Neuronal stem cell (in vitro differentiated cells): ENCODE measurements around the gene ANKRD13A.

Experiments
- DNase-seq: peaks from one replicate; pipeline ENCODE4 v3.0.0-alpha.2; 2013; ENCODE audit warnings: low spot score
- H2AFZ ChIP-seq: one replicate; pipeline ENCODE4 v1.6.1; 2013; ENCODE audit warnings: mild to moderate bottlenecking, low read length, inconsistent platforms
- H2AK5ac ChIP-seq: 2 replicates; pipeline ENCODE4 v1.6.1; 2013; ENCODE audit warnings: low read depth, mild to moderate bottlenecking, inconsistent platforms, low read length, moderate library complexity, mixed read lengths
- H2BK120ac ChIP-seq: 2 replicates; pipeline ENCODE4 v1.6.1; 2013; ENCODE audit warnings: low read depth, mild to moderate bottlenecking, inconsistent platforms, low read length, moderate library complexity, mixed read lengths
- H2BK12ac ChIP-seq: one replicate; pipeline ENCODE4 v1.6.1; 2013; ENCODE audit warnings: low read length, inconsistent platforms
- H2BK15ac ChIP-seq: 2 replicates; pipeline ENCODE4 v1.6.1; 2013; ENCODE audit warnings: mild to moderate bottlenecking, low read length, inconsistent platforms, mixed read lengths
- H2BK5ac ChIP-seq: one replicate; pipeline ENCODE4 v1.6.1; 2013; ENCODE audit warnings: inconsistent platforms, mild to moderate bottlenecking, low read length, moderate library complexity
- H3K14ac ChIP-seq: one replicate; pipeline ENCODE4 v1.6.1; 2013; ENCODE audit warnings: low read length, inconsistent platforms
- H3K18ac ChIP-seq: 2 replicates; pipeline ENCODE4 v1.6.1; 2013; ENCODE audit warnings: low read length, inconsistent platforms
- H3K23ac ChIP-seq: 2 replicates; pipeline ENCODE4 v1.6.1; 2013; ENCODE audit warnings: low read depth, mild to moderate bottlenecking, mixed read lengths, low read length, inconsistent platforms; ENCODE audit not compliant: poor library complexity
- H3K27ac ChIP-seq: replicated peaks from 3 replicates; pipeline ENCODE4 v1.5.1; 2013; ENCODE audit warnings: low read length, inconsistent platforms
- H3K27me3 ChIP-seq, 3 experiments: 2 replicates each; pipeline ENCODE4 v1.6.1; 2013; ENCODE audit warnings: low read length in 3 of 3, mild to moderate bottlenecking in 2 of 3, inconsistent platforms in 1 of 3, low read depth in 1 of 3, mixed read lengths in 1 of 3, moderate library complexity in 1 of 3; ENCODE audit not compliant: control insufficient read depth in 3 of 3, insufficient read depth in 3 of 3
- H3K36me3 ChIP-seq, 2 donors: replicated peaks in 1 of 2; 2 replicates each; pipeline ENCODE4 v1.6.1; 2013; ENCODE audit warnings: low read length in 2 of 2; ENCODE audit not compliant: control insufficient read depth in 2 of 2, insufficient read depth in 2 of 2
- H3K4ac ChIP-seq: 2 replicates; pipeline ENCODE4 v1.6.1; 2013; ENCODE audit warnings: inconsistent platforms, mild to moderate bottlenecking, low read length, moderate library complexity
- H3K4me1 ChIP-seq, 2 donors: 1 replicate in 1 of 2; 2 replicates in 1 of 2; pipeline ENCODE4 v1.6.1; 2013; ENCODE audit warnings: low read length in 2 of 2, low read depth in 1 of 2; ENCODE audit not compliant: control insufficient read depth in 2 of 2, insufficient read depth in 1 of 2
- H3K4me2 ChIP-seq: one replicate; pipeline ENCODE4 v1.6.1; 2013; ENCODE audit warnings: mild to moderate bottlenecking, low read length, inconsistent platforms; ENCODE audit not compliant: insufficient read depth, poor library complexity, severe bottlenecking
- H3K4me3 ChIP-seq, 2 donors: 2 replicates each; pipeline ENCODE4 v1.5.1; 2013; ENCODE audit warnings: low read length in 2 of 2, mild to moderate bottlenecking in 2 of 2, inconsistent platforms in 1 of 2, moderate library complexity in 1 of 2
- H3K79me1 ChIP-seq: one replicate; pipeline ENCODE4 v1.6.1; 2013; ENCODE audit warnings: low read depth, mild to moderate bottlenecking, inconsistent platforms, low read length, moderate library complexity
- H3K9ac ChIP-seq: one replicate; pipeline ENCODE4 v1.6.1; 2013; ENCODE audit warnings: mild to moderate bottlenecking, low read depth, low read length, inconsistent platforms; ENCODE audit not compliant: poor library complexity
- H3K9me3 ChIP-seq, 2 donors: replicated peaks in 1 of 2; 2 replicates each; pipeline versions ENCODE3 to v1.6.1; 2013; ENCODE audit warnings: low read length in 2 of 2, mild to moderate bottlenecking in 2 of 2, inconsistent platforms in 1 of 2, low read depth in 1 of 2, mixed read lengths in 1 of 2, moderate library complexity in 1 of 2; ENCODE audit not compliant: control insufficient read depth in 2 of 2, insufficient read depth in 1 of 2
- H4K8ac ChIP-seq: one replicate; pipeline ENCODE4 v1.6.1; 2013; ENCODE audit warnings: low read depth, mild to moderate bottlenecking, inconsistent platforms, low read length, moderate library complexity
- H4K91ac ChIP-seq: one replicate; pipeline ENCODE4 v1.6.1; 2013; ENCODE audit warnings: low read length, low read depth, mild to moderate bottlenecking, inconsistent platforms; ENCODE audit not compliant: poor library complexity
- WGBS, 2 donors: extraction: QIAGEN DNeasy Blood & Tissue Kit; methylation state at CpG; one replicate each; pipeline ENCODE4 v1.1.7; 2013; ENCODE audit warnings: missing lambda C conversion rate in 2 of 2, mixed read lengths in 1 of 2; ENCODE audit not compliant: insufficient read length in 2 of 2, insufficient replicate concordance in 1 of 2; ENCODE audit errors: extremely low coverage in 2 of 2; 5-methylcytosine and 5-hydroxymethylcytosine counted together

ANKRD13A gene

GRCh38 chr12:109968032-109968420 lies 31.2 kb upstream of the ANKRD13A start:
- Histone ChIP-seq H3K9ac (no peak overlapping the region), H3K79me1 (no peaks in the 10 kb centered on the region), H3K27ac (no peak overlapping the region), H3K4me1 (peaks cover 0 to 3% of the 10 kb centered on the region in 2 donors), H2BK5ac (no peak overlapping the region), H3K4ac (no peak overlapping the region), H2AFZ (no peak overlapping the region), H4K91ac (no peak overlapping the region), H3K36me3 (peaks cover 3 to 77% of the 10 kb centered on the region in 2 donors), H2AK5ac (no peak overlapping the region), H3K4me2 (no peak overlapping the region), H3K23ac (no peak overlapping the region), H3K9me3 (no peaks in the 10 kb centered on the region), H4K8ac (no peak overlapping the region), H3K18ac (no peak overlapping the region), H2BK15ac (no peak overlapping the region), H3K14ac (no peak overlapping the region), H2BK120ac (no peak overlapping the region), H2BK12ac (no peak overlapping the region), H3K27me3 (no peaks in the 10 kb centered on the region), H3K4me3 (no peak overlapping the region)
- WGBS, 2 donors: no CpG with 5 or more reads among the region's 2 CpGs
- no peak for DNase-seq

GRCh38 chr12:109968801-109969200 lies 30.4 kb upstream of the ANKRD13A start:
- no CpG with 5 or more reads among the region's 8 CpGs for WGBS, 2 donors
- no peak overlapping the region for H2BK5ac ChIP-seq

GRCh38 chr12:109972821-109973220 lies 26.4 kb upstream of the ANKRD13A start:
- Histone ChIP-seq H4K91ac (no peak overlapping the region), H3K27me3 (no peaks in the 10 kb centered on the region), H3K18ac (no peak overlapping the region), H3K4me1 (peaks cover 0 to under 1% of the 10 kb centered on the region in 2 donors), H2BK15ac (no peak overlapping the region), H3K9me3 (no peaks in the 10 kb centered on the region), H3K9ac (no peak overlapping the region), H3K4ac (no peak overlapping the region), H3K23ac (no peak overlapping the region), H4K8ac (no peak overlapping the region), H3K36me3 (peaks cover 0 to 71% of the 10 kb centered on the region in 2 donors), H3K79me1 (no peaks in the 10 kb centered on the region), H3K4me2 (no peak overlapping the region), H3K14ac (no peak overlapping the region), H3K27ac (no peak overlapping the region), H3K4me3 (no peak overlapping the region), H2BK5ac (no peak overlapping the region), H2BK12ac (no peak overlapping the region), H2BK120ac (no peak overlapping the region), H2AFZ (no peak overlapping the region), H2AK5ac (no peak overlapping the region)
- no CpG with 5 or more reads among the region's 4 CpGs for WGBS, 2 donors
- DNase-seq: no peak

More at GRCh38 chr12:109968801-109969200, 30.4 kb upstream of the ANKRD13A start:
- Histone ChIP-seq H2AK5ac (no peak overlapping the region), H3K27ac (no peak overlapping the region), H3K18ac (no peak overlapping the region), H3K14ac (no peak overlapping the region), H3K9me3 (no peaks in the 10 kb centered on the region), H2BK120ac (no peak overlapping the region), H2BK12ac (no peak overlapping the region), H3K4me2 (no peak overlapping the region), H3K23ac (no peak overlapping the region), H3K27me3 (no peaks in the 10 kb centered on the region), H3K79me1 (no peaks in the 10 kb centered on the region), H3K36me3 (peaks cover under 1 to 74% of the 10 kb centered on the region in 2 donors), H4K91ac (no peak overlapping the region), H3K4ac (no peak overlapping the region), H3K9ac (no peak overlapping the region), H4K8ac (no peak overlapping the region), H3K4me3 (no peak overlapping the region), H2BK15ac (no peak overlapping the region), H2AFZ (no peak overlapping the region), H3K4me1 (peaks cover 0 to 3% of the 10 kb centered on the region in 2 donors)
- DNase-seq: no peak

- no CpG with 5 or more reads among the region's 5 CpGs for WGBS, 2 donors
These were observed 17.9 kb upstream of the ANKRD13A start for GRCh38 chr12:109981311-109981710.

More at GRCh38 chr12:109981311-109981710, 17.9 kb upstream of the ANKRD13A start:
- no peak overlapping the region for H3K27ac ChIP-seq
- no peak overlapping the region for H3K23ac ChIP-seq
- DNase-seq: no peak
- peaks cover 14 to 93% of the 10 kb centered on the region in 2 donors for H3K36me3 ChIP-seq
- H4K91ac ChIP-seq: no peak overlapping the region
- no peak overlapping the region for H2AFZ ChIP-seq
- no peak overlapping the region for H3K4me2 ChIP-seq
- peaks cover 0 to 9% of the 10 kb centered on the region in 2 donors for H3K9me3 ChIP-seq
- no peak overlapping the region for H2AK5ac ChIP-seq
- no peak overlapping the region for H2BK5ac ChIP-seq
- H3K18ac ChIP-seq: no peak overlapping the region
- no peaks in the 10 kb centered on the region for H3K27me3 ChIP-seq
- no peak overlapping the region for H2BK15ac ChIP-seq
- no peak overlapping the region for H3K14ac ChIP-seq
- H2BK120ac ChIP-seq: no peak overlapping the region
- peak overlapping the region; percentile 72 for H3K9ac ChIP-seq
- no peak overlapping the region for H3K4me3 ChIP-seq
- no peak overlapping the region for H3K4ac ChIP-seq
- H2BK12ac ChIP-seq: no peak overlapping the region
- no peaks in the 10 kb centered on the region for H3K4me1 ChIP-seq
- H3K79me1 ChIP-seq: no peaks in the 10 kb centered on the region
- H4K8ac ChIP-seq: no peak overlapping the region
